ENCODE results near the gene ZNF3.

Gene ZNF3

GRCh38 chr7:100107890-100108289 is 26.4 kb upstream of the ZNF3 start:
- DNase-seq, result no peak

GRCh38 chr7:100107125-100107737 is 25.7 kb upstream of the ZNF3 start:
- no peak for DNase-seq

GRCh38 chr7:100106633-100107032 is 25.1 kb upstream of the ZNF3 start:
- DNase-seq, result no peak

GRCh38 chr7:100105534-100105933 is 24.0 kb upstream of the ZNF3 start:
- no peak for DNase-seq

GRCh38 chr7:100102950-100103840 is 21.7 kb upstream of the ZNF3 start:
- DNase-seq, result no peak

- peak; percentile 99 for DNase-seq
These were observed 19.7 kb upstream of the ZNF3 start, which contains the start of the genes AP4M1 and MCM7 for GRCh38 chr7:100101016-100101862. TSS of gene AP4M1 (plus strand) at chr7:100101643. CDS start at chr7:100101715, 72 bp downstream. TSS of gene MCM7 (minus strand) at chr7:100101397. CDS start at chr7:100101294, 103 bp downstream.

GRCh38 chr7:100100420-100101015 is 19.0 kb upstream of the ZNF3 start:
- DNase-seq, result peak; percentile 94

GRCh38 chr7:100099452-100099851 is 17.9 kb upstream of the ZNF3 start:
- DNase-seq, result no peak

GRCh38 chr7:100098913-100099312 is 17.4 kb upstream of the ZNF3 start:
- DNase-seq, result no peak

- no peak for DNase-seq
These were observed 14.2 kb upstream of the ZNF3 start for GRCh38 chr7:100095704-100096103.

- no peak for DNase-seq
These were observed 13.8 kb upstream of the ZNF3 start for GRCh38 chr7:100095289-100095688.

GRCh38 chr7:100093925-100094486 is 12.5 kb upstream of the ZNF3 start:
- DNase-seq, result no peak

GRCh38 chr7:100093498-100093897 is 12.0 kb upstream of the ZNF3 start:
- DNase-seq, result no peak

GRCh38 chr7:100093054-100093453 is 11.5 kb upstream of the ZNF3 start:
- DNase-seq, result no peak

- DNase-seq, result no peak
These were observed 10.1 kb upstream of the ZNF3 start for GRCh38 chr7:100091411-100092181.

GRCh38 chr7:100090527-100091410 is 9.2 kb upstream of the ZNF3 start:
- no peak for DNase-seq

- no peak for DNase-seq
These were observed 8.1 kb upstream of the ZNF3 start for GRCh38 chr7:100089458-100090196.

- DNase-seq, result peak; percentile 78
These were observed 7.3 kb upstream of the ZNF3 start, which contains the start of gene COPS6 for GRCh38 chr7:100088621-100089457. TSS of gene COPS6 (plus strand) at chr7:100088969. CDS start at chr7:100088991, 22 bp downstream.

Data from inflammatory macrophage treated with lipopolysaccharide for 4 hours (primary cell).